GM23338 (cell line): ENCODE measurements around the gene ENDOU.

ENCODE experiments used
- EZH2 ChIP-seq: fragments of 200-600 bp; sonication (generic); IDR thresholded peaks from one replicate; pipeline ENCODE4 v1.8.0; 2017; ENCODE audit warnings: antibody characterized with exemption, mild to moderate bottlenecking, low read depth; ENCODE audit not compliant: unreplicated experiment
- TF ChIP-seq, protein P1 (sequence below), 2 experiments: fragments of 200-600 bp in 1 of 2; sonication (generic) in 1 of 2; conservative IDR thresholded peaks; 2 replicates each; pipeline versions ENCODE4 v1.5.1 to v1.6.1; 2016 to 2017; ENCODE audit warnings: antibody characterized with exemption in 2 of 2, low read depth in 2 of 2, mild to moderate bottlenecking in 2 of 2, moderate library complexity in 1 of 2
- TF ChIP-seq, protein P2 (sequence below): IDR thresholded peaks from one replicate; pipeline ENCODE4 v1.6.1; 2018; ENCODE audit warnings: antibody characterized with exemption; ENCODE audit not compliant: unreplicated experiment

DNA sequence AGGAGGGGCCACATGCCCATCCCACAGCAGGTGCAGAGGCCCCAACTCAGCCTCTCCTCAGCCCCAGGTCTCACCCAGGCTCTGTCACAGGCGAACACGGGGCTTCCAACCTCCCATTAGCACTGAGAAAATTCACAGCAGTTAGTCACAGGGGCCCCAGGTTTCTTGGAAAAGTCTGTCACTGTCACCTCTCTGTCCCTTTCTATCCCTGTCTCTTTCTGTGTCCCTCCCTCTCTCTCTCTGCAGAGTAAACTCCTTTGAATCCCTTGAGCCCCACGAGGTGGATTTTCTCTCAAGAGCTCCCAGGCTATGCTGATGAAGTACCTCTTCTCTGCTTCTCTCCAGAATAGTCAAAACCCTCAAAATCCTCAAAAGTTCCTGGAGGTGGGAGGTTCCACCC, 14.0 kb upstream of the ENDOU start:
- TF ChIP-seq, protein P1, sequence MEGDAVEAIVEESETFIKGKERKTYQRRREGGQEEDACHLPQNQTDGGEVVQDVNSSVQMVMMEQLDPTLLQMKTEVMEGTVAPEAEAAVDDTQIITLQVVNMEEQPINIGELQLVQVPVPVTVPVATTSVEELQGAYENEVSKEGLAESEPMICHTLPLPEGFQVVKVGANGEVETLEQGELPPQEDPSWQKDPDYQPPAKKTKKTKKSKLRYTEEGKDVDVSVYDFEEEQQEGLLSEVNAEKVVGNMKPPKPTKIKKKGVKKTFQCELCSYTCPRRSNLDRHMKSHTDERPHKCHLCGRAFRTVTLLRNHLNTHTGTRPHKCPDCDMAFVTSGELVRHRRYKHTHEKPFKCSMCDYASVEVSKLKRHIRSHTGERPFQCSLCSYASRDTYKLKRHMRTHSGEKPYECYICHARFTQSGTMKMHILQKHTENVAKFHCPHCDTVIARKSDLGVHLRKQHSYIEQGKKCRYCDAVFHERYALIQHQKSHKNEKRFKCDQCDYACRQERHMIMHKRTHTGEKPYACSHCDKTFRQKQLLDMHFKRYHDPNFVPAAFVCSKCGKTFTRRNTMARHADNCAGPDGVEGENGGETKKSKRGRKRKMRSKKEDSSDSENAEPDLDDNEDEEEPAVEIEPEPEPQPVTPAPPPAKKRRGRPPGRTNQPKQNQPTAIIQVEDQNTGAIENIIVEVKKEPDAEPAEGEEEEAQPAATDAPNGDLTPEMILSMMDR (conservative IDR thresholded peaks at IDR 0.05; ENCODE audit: low read depth in 2 of 2), result no peak
- no peak for TF ChIP-seq EZH2
- TF ChIP-seq, protein P2, sequence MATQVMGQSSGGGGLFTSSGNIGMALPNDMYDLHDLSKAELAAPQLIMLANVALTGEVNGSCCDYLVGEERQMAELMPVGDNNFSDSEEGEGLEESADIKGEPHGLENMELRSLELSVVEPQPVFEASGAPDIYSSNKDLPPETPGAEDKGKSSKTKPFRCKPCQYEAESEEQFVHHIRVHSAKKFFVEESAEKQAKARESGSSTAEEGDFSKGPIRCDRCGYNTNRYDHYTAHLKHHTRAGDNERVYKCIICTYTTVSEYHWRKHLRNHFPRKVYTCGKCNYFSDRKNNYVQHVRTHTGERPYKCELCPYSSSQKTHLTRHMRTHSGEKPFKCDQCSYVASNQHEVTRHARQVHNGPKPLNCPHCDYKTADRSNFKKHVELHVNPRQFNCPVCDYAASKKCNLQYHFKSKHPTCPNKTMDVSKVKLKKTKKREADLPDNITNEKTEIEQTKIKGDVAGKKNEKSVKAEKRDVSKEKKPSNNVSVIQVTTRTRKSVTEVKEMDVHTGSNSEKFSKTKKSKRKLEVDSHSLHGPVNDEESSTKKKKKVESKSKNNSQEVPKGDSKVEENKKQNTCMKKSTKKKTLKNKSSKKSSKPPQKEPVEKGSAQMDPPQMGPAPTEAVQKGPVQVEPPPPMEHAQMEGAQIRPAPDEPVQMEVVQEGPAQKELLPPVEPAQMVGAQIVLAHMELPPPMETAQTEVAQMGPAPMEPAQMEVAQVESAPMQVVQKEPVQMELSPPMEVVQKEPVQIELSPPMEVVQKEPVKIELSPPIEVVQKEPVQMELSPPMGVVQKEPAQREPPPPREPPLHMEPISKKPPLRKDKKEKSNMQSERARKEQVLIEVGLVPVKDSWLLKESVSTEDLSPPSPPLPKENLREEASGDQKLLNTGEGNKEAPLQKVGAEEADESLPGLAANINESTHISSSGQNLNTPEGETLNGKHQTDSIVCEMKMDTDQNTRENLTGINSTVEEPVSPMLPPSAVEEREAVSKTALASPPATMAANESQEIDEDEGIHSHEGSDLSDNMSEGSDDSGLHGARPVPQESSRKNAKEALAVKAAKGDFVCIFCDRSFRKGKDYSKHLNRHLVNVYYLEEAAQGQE, result no peak
